H1 (cell line): ENCODE measurements around the gene ARHGAP25.

Experiments
- BRCA1 ChIP-seq: IDR thresholded peaks from 2 replicates; pipeline ENCODE4 v1.6.1; 2012; ENCODE audit warnings: low read depth, low read length, improper control_type of control experiment
- CHD1 ChIP-seq: IDR thresholded peaks from 2 replicates; pipeline ENCODE4 v1.6.1; 2012; ENCODE audit warnings: low read depth, low read length, improper control_type of control experiment
- EGR1 ChIP-seq: IDR thresholded peaks from 2 replicates; pipeline ENCODE4 v1.6.1; 2011; ENCODE audit warnings: low read depth, low read length, borderline replicate concordance
- GABPA ChIP-seq: IDR thresholded peaks from 2 replicates; pipeline ENCODE4 v1.6.1; 2011; ENCODE audit warnings: mild to moderate bottlenecking, low read length, moderate library complexity, borderline replicate concordance; ENCODE audit not compliant: insufficient read depth
- RAD21 ChIP-seq, 2 experiments: IDR thresholded peaks in 1 of 2; conservative IDR thresholded peaks in 1 of 2; 2 replicates each; pipeline ENCODE4 v1.6.1; 2011; ENCODE audit warnings: low read depth in 2 of 2, low read length in 2 of 2, improper control_type of control experiment in 1 of 2, inconsistent platforms in 1 of 2, mild to moderate bottlenecking in 1 of 2, moderate library complexity in 1 of 2
- TF ChIP-seq, protein P1 (sequence below), 3 experiments: IDR thresholded peaks; 1 replicate in 2 of 3; 2 replicates in 1 of 3; pipeline versions ENCODE4 v1.5.1 to v1.6.1; 2011; ENCODE audit warnings: low read length in 3 of 3, mild to moderate bottlenecking in 3 of 3, inconsistent platforms in 2 of 3, low read depth in 1 of 3, moderate library complexity in 1 of 3; ENCODE audit not compliant: insufficient read depth in 1 of 3; ENCODE audit errors: control extremely low read depth in 1 of 3

- TF ChIP-seq BRCA1 (no peak), RAD21 (IDR thresholded peaks at IDR 0.05 in 1 of 2, conservative IDR thresholded peaks at IDR 0.05 in 1 of 2; ENCODE audit: low read depth in 2 of 2, low read length in 2 of 2) (no peak), CHD1 (no peak), EGR1 (no peak), GABPA (no peak)
- TF ChIP-seq, protein P1, sequence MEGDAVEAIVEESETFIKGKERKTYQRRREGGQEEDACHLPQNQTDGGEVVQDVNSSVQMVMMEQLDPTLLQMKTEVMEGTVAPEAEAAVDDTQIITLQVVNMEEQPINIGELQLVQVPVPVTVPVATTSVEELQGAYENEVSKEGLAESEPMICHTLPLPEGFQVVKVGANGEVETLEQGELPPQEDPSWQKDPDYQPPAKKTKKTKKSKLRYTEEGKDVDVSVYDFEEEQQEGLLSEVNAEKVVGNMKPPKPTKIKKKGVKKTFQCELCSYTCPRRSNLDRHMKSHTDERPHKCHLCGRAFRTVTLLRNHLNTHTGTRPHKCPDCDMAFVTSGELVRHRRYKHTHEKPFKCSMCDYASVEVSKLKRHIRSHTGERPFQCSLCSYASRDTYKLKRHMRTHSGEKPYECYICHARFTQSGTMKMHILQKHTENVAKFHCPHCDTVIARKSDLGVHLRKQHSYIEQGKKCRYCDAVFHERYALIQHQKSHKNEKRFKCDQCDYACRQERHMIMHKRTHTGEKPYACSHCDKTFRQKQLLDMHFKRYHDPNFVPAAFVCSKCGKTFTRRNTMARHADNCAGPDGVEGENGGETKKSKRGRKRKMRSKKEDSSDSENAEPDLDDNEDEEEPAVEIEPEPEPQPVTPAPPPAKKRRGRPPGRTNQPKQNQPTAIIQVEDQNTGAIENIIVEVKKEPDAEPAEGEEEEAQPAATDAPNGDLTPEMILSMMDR (IDR thresholded peaks at IDR 0.05; ENCODE audit: control extremely low read depth in 1 of 3, insufficient read depth in 1 of 3, low read depth in 1 of 3, low read length in 3 of 3), result no peak
Observed at GRCh38 chr2:68766376-68766845, 31.8 kb downstream of the ARHGAP25 start.
